HEK293 (cell line): ENCODE data around the gene TIMP2.
A peak's percentile ranks its signal among the peaks of the same experiment; 100 is the strongest.

Experiments
- CTCF ChIA-PET: fragments of 350-600 bp; formaldehyde crosslinking; extraction: SDS; loops from one replicate; lab custom pipeline; 2021; ENCODE audit warnings: antibody characterized with exemption; lab: Yijun Ruan, JAX
- POLR2A ChIA-PET: fragments of 300-600 bp; formaldehyde crosslinking; extraction: SDS; loops from one replicate; lab custom pipeline; 2020; ENCODE audit warnings: antibody characterized with exemption, inconsistent platforms; lab: Yijun Ruan, JAX
- H3K27ac ChIP-seq: fragments of 200-500 bp; sonication (Bioruptor generic); 2 replicates; pipeline ENCODE4 v1.5.1; 2014; ENCODE audit warnings: low read depth, low read length, control low read depth, inconsistent platforms; ENCODE audit errors: extremely low read depth
- H3K36me3 ChIP-seq, 2 experiments: fragments of 200-500 bp in 1 of 2; sonication (Bioruptor generic) in 1 of 2; 1 replicate in 1 of 2; 2 replicates in 1 of 2; pipeline ENCODE4 v1.5.1; 2014 to 2017; ENCODE audit warnings: inconsistent platforms in 2 of 2, low read length in 2 of 2; ENCODE audit not compliant: control insufficient read depth in 2 of 2, insufficient read depth in 1 of 2
- H3K4me1 ChIP-seq: fragments of 200-500 bp; sonication (Bioruptor generic); 2 replicates; pipeline ENCODE4 v1.5.1; 2014; ENCODE audit warnings: mild to moderate bottlenecking, low read length, inconsistent platforms; ENCODE audit not compliant: control insufficient read depth, insufficient read depth
- H3K4me3 ChIP-seq: 2 replicates; pipeline ENCODE4 v1.5.1; 2011; ENCODE audit warnings: low read depth, mild to moderate bottlenecking, control low read depth, low read length, moderate library complexity
- H3K9me3 ChIP-seq: fragments of 200-500 bp; sonication (Bioruptor generic); 2 replicates; pipeline ENCODE4 v1.5.1; 2014; ENCODE audit warnings: low read depth, low read length, inconsistent platforms; ENCODE audit not compliant: control insufficient read depth, insufficient read depth
- BCL11A ChIP-seq: fragments of 450-650 bp; formaldehyde crosslinking; IDR thresholded peaks from 2 replicates; pipeline ENCODE4 v1.5.1; 2016; ENCODE audit warnings: low read depth, missing biosample characterization, missing genetic modification characterization
- FEZF1 ChIP-seq: fragments of 450-650 bp; formaldehyde crosslinking; IDR thresholded peaks from 2 replicates; pipeline ENCODE4 v1.5.1; 2016; ENCODE audit warnings: missing biosample characterization, missing genetic modification characterization
- GLI2 ChIP-seq: fragments of 450-650 bp; formaldehyde crosslinking; IDR thresholded peaks from 2 replicates; pipeline ENCODE4; 2017; ENCODE audit warnings: missing biosample characterization, missing genetic modification characterization, low read depth, borderline replicate concordance
- HOXC10 ChIP-seq: sonication (generic); formaldehyde crosslinking; IDR thresholded peaks from 2 replicates; pipeline ENCODE4 v1.8.1; 2023; ENCODE audit warnings: mild to moderate bottlenecking, missing genetic modification reagents
- KLF8 ChIP-seq: fragments of 450-650 bp; formaldehyde crosslinking; IDR thresholded peaks from 2 replicates; pipeline ENCODE4 v1.5.1; 2016; ENCODE audit warnings: missing biosample characterization, missing genetic modification characterization
- MZF1 ChIP-seq: fragments of 450-650 bp; formaldehyde crosslinking; IDR thresholded peaks from 2 replicates; pipeline ENCODE4 v1.5.1; 2017; ENCODE audit warnings: missing biosample characterization, missing genetic modification characterization, borderline replicate concordance
- SCRT1 ChIP-seq: fragments of 450-650 bp; formaldehyde crosslinking; IDR thresholded peaks from 2 replicates; pipeline ENCODE4 v1.5.1; 2016; ENCODE audit warnings: missing biosample characterization, missing genetic modification characterization, borderline replicate concordance
- SP2 ChIP-seq: fragments of 450-650 bp; formaldehyde crosslinking; IDR thresholded peaks from 2 replicates; pipeline ENCODE4 v1.5.1; 2016; ENCODE audit warnings: missing biosample characterization, missing genetic modification characterization
- YY2 ChIP-seq: fragments of 450-650 bp; formaldehyde crosslinking; IDR thresholded peaks from 2 replicates; pipeline ENCODE4 v1.5.1; 2016; ENCODE audit warnings: missing biosample characterization, missing genetic modification characterization
- ZBTB7A ChIP-seq: fragments of 450-650 bp; formaldehyde crosslinking; IDR thresholded peaks from 2 replicates; pipeline ENCODE4 v1.5.1; 2016; ENCODE audit warnings: low read depth, missing biosample characterization, missing genetic modification characterization
- ZBTB8A ChIP-seq: fragments of 450-650 bp; formaldehyde crosslinking; IDR thresholded peaks from 2 replicates; pipeline ENCODE4 v1.5.1; 2016; ENCODE audit warnings: missing biosample characterization, missing genetic modification characterization
- ZEB2 ChIP-seq: fragments of 450-650 bp; formaldehyde crosslinking; IDR thresholded peaks from 2 replicates; pipeline ENCODE4 v1.5.1; 2016; ENCODE audit warnings: missing biosample characterization, missing genetic modification characterization
- ZFP37 ChIP-seq: fragments of 450-650 bp; formaldehyde crosslinking; IDR thresholded peaks from 2 replicates; pipeline ENCODE4 v1.5.1; 2016; ENCODE audit warnings: missing biosample characterization, missing genetic modification characterization
- ZNF114 ChIP-seq: fragments of 450-650 bp; formaldehyde crosslinking; IDR thresholded peaks from 2 replicates; pipeline ENCODE4 v1.5.0; 2017; ENCODE audit warnings: missing biosample characterization, missing genetic modification characterization
- ZNF138 ChIP-seq: fragments of 450-650 bp; formaldehyde crosslinking; IDR thresholded peaks from 2 replicates; pipeline ENCODE4 v1.5.1; 2016; ENCODE audit warnings: missing biosample characterization, missing genetic modification characterization, borderline replicate concordance
- ZNF169 ChIP-seq: fragments of 450-650 bp; formaldehyde crosslinking; IDR thresholded peaks from 2 replicates; pipeline ENCODE4 v1.5.1; 2016; ENCODE audit warnings: missing biosample characterization, missing genetic modification characterization
- ZNF2 ChIP-seq: fragments of 450-650 bp; formaldehyde crosslinking; IDR thresholded peaks from 2 replicates; pipeline ENCODE4 v1.5.1; 2016; ENCODE audit warnings: missing biosample characterization, missing genetic modification characterization
- ZNF274 ChIP-seq, 2 experiments: fragments of 200-500 bp in 1 of 2; fragments of 450-650 bp in 1 of 2; sonication (Bioruptor generic) in 1 of 2; formaldehyde crosslinking in 1 of 2; IDR thresholded peaks; 2 replicates each; pipeline versions ENCODE4 v1.5.1 to v1.6.1; 2014 to 2016; ENCODE audit warnings: borderline replicate concordance in 1 of 2, inconsistent platforms in 1 of 2, low read length in 1 of 2, missing biosample characterization in 1 of 2, missing genetic modification characterization in 1 of 2
- ZNF350 ChIP-seq: fragments of 450-650 bp; formaldehyde crosslinking; IDR thresholded peaks from 2 replicates; pipeline ENCODE4 v1.5.0; 2017; ENCODE audit warnings: missing biosample characterization, mild to moderate bottlenecking, missing genetic modification characterization
- ZNF404 ChIP-seq: fragments of 450-650 bp; formaldehyde crosslinking; IDR thresholded peaks from 2 replicates; pipeline ENCODE4 v1.5.1; 2017; ENCODE audit warnings: missing biosample characterization, missing genetic modification characterization
- ZNF423 ChIP-seq: fragments of 450-650 bp; formaldehyde crosslinking; IDR thresholded peaks from 2 replicates; pipeline ENCODE4 v1.5.1; 2016; ENCODE audit warnings: missing biosample characterization, missing genetic modification characterization
- ZNF426 ChIP-seq: fragments of 450-650 bp; formaldehyde crosslinking; IDR thresholded peaks from 2 replicates; pipeline ENCODE4 v1.5.1; 2017; ENCODE audit warnings: missing biosample characterization, missing genetic modification characterization, mild to moderate bottlenecking, inconsistent platforms, moderate library complexity
- ZNF473 ChIP-seq: fragments of 450-650 bp; formaldehyde crosslinking; IDR thresholded peaks from 2 replicates; pipeline ENCODE4 v1.5.1; 2017; ENCODE audit warnings: missing biosample characterization, missing genetic modification characterization
- ZNF501 ChIP-seq: fragments of 450-650 bp; formaldehyde crosslinking; IDR thresholded peaks from 2 replicates; pipeline ENCODE4 v1.5.1; 2016; ENCODE audit warnings: missing biosample characterization, missing genetic modification characterization
- ZNF521 ChIP-seq: fragments of 450-650 bp; formaldehyde crosslinking; IDR thresholded peaks from 2 replicates; pipeline ENCODE4 v1.5.1; 2017; ENCODE audit warnings: missing biosample characterization, mild to moderate bottlenecking, missing genetic modification characterization
- ZNF596 ChIP-seq: fragments of 450-650 bp; IDR thresholded peaks from 2 replicates; pipeline ENCODE4 v1.5.0; 2018; ENCODE audit warnings: missing biosample characterization, mild to moderate bottlenecking, missing genetic modification characterization, moderate library complexity
- ZNF600 ChIP-seq: fragments of 450-650 bp; formaldehyde crosslinking; IDR thresholded peaks from 2 replicates; pipeline ENCODE4 v1.5.1; 2016; ENCODE audit warnings: missing biosample characterization, missing genetic modification characterization
- ZNF664 ChIP-seq: fragments of 450-650 bp; formaldehyde crosslinking; IDR thresholded peaks from 2 replicates; pipeline ENCODE4 v1.5.1; 2016; ENCODE audit warnings: missing biosample characterization, missing genetic modification characterization
- ZNF747 ChIP-seq: fragments of 450-650 bp; formaldehyde crosslinking; IDR thresholded peaks from 2 replicates; pipeline ENCODE4 v1.5.1; 2016; ENCODE audit warnings: missing biosample characterization, missing genetic modification characterization
- ZNF837 ChIP-seq: fragments of 450-650 bp; formaldehyde crosslinking; IDR thresholded peaks from 2 replicates; pipeline ENCODE4 v1.5.1; 2016; ENCODE audit warnings: missing biosample characterization, missing genetic modification characterization
- TF ChIP-seq, protein P1 (sequence below): sonication (generic); formaldehyde crosslinking; IDR thresholded peaks from 2 replicates; pipeline ENCODE4 v1.8.1; 2022; ENCODE audit warnings: mild to moderate bottlenecking, moderate library complexity, missing genetic modification reagents
- TF ChIP-seq, protein P2 (sequence below): fragments of 450-650 bp; formaldehyde crosslinking; IDR thresholded peaks from 2 replicates; pipeline ENCODE4 v1.5.1; 2017; ENCODE audit warnings: missing biosample characterization, missing genetic modification characterization
- TF ChIP-seq, protein P3 (sequence below): fragments of 450-650 bp; formaldehyde crosslinking; IDR thresholded peaks from 2 replicates; pipeline ENCODE4 v1.5.1; 2017; ENCODE audit warnings: missing biosample characterization, missing genetic modification characterization
- TF ChIP-seq, protein P4 (sequence below): fragments of 450-650 bp; formaldehyde crosslinking; IDR thresholded peaks from 2 replicates; pipeline ENCODE4 v1.5.1; 2016; ENCODE audit warnings: missing biosample characterization, missing genetic modification characterization, low read depth

Gene TIMP2

DNA sequence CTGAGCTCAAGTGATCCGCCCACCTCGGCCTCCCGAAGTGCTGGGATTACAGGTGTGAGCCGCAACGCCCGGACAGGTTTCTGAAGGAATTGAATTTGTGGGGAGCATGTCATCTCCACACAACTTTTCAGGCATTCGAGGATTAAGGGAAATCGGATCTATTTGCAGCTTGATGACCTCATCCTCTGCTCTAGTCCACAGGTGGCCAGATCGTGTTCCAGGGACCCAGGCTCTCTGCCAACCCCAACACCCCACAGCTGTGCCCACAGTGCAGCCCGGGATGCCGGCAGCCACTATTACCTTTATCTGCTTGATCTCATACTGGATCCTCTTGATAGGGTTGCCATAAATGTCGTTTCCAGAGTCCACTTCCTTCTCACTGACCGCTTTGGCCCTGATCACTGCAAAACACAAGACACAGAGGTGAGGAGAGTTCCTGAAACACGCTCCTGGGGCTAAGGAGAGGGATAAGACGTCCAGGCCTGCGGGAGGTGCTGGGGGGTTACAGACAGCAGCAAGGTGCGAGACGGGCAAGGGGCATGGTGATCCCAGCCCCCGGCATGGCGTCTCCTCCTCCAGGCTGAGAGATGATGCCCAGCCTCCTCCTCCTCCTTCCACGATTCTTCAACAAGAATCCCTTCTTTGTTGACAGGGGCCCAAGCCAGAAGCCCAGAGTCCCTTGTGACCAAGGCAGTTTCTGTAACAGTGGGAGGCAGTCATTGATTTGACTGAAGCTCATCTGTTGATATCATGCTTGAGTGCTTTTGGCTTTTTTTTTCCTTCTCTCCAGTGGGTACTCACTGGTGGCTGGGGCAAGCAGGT, 51.5 kb downstream of the TIMP2 start:
- H3K4me3 ChIP-seq, result no peak overlapping the region
- CTCF ChIA-PET, result interaction anchor here (0.7 to 4.7 kb wide), 5 partner anchors 8 to 100 kb away, joined by 3 to 41 read pairs (median 4); no protein-coding TSS in a partner anchor
- no peaks in the 10 kb centered on the region for H3K9me3 ChIP-seq
- H3K4me1 ChIP-seq, result peaks cover 12% of the 10 kb centered on the region
- POLR2A ChIA-PET, result interaction anchor here (1.1 kb wide), 1 partner anchor 10 kb away, joined by 3 read pairs; no protein-coding TSS in a partner anchor
- peaks cover 6 to 23% of the 10 kb centered on the region in 2 experiments; a peak in 2 of 3 replicates for H3K36me3 ChIP-seq
- peak overlapping the region; percentile 40 for H3K27ac ChIP-seq
- peak; percentile 65; the same call in 1 of the 2 replicates for TF ChIP-seq ZNF600
- TF ChIP-seq ZNF423, result no peak; the same call in 1 of the 2 replicates
- TF ChIP-seq MZF1 (tag by site-specific recombination), result no peak
- TF ChIP-seq, protein P1, sequence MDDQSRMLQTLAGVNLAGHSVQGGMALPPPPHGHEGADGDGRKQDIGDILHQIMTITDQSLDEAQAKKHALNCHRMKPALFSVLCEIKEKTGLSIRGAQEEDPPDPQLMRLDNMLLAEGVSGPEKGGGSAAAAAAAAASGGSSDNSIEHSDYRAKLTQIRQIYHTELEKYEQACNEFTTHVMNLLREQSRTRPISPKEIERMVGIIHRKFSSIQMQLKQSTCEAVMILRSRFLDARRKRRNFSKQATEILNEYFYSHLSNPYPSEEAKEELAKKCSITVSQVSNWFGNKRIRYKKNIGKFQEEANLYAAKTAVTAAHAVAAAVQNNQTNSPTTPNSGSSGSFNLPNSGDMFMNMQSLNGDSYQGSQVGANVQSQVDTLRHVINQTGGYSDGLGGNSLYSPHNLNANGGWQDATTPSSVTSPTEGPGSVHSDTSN (CRISPR knock-in tag), result no peak
- TF ChIP-seq ZNF837 (tag by site-specific recombination), result no peak
- no peak for TF ChIP-seq ZNF664 (tag by site-specific recombination)
- TF ChIP-seq SP2 (tag by site-specific recombination), result no peak
- TF ChIP-seq, protein P2, sequence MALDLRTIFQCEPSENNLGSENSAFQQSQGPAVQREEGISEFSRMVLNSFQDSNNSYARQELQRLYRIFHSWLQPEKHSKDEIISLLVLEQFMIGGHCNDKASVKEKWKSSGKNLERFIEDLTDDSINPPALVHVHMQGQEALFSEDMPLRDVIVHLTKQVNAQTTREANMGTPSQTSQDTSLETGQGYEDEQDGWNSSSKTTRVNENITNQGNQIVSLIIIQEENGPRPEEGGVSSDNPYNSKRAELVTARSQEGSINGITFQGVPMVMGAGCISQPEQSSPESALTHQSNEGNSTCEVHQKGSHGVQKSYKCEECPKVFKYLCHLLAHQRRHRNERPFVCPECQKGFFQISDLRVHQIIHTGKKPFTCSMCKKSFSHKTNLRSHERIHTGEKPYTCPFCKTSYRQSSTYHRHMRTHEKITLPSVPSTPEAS, result no peak
- no peak for TF ChIP-seq ZNF350 (tag by site-specific recombination)
- TF ChIP-seq ZNF501 (tag by site-specific recombination), result peak; percentile 73; the same call in 1 of the 2 replicates
- TF ChIP-seq ZNF274 (IDR thresholded peaks at IDR 0.05; ENCODE audit: low read length), result no peak
- TF ChIP-seq ZNF274 (tag by site-specific recombination; IDR thresholded peaks at IDR 0.05; ENCODE audit: borderline replicate concordance), result no peak
- TF ChIP-seq KLF8 (tag by site-specific recombination), result peak; percentile 68
- TF ChIP-seq ZNF747, result no peak
- TF ChIP-seq HOXC10 (CRISPR knock-in tag), result no peak
- no peak for TF ChIP-seq ZNF169 (tag by site-specific recombination)
- peak; percentile 97 for TF ChIP-seq SCRT1 (tag by site-specific recombination)
- TF ChIP-seq ZFP37, result peak; percentile 51
- TF ChIP-seq, protein P3, sequence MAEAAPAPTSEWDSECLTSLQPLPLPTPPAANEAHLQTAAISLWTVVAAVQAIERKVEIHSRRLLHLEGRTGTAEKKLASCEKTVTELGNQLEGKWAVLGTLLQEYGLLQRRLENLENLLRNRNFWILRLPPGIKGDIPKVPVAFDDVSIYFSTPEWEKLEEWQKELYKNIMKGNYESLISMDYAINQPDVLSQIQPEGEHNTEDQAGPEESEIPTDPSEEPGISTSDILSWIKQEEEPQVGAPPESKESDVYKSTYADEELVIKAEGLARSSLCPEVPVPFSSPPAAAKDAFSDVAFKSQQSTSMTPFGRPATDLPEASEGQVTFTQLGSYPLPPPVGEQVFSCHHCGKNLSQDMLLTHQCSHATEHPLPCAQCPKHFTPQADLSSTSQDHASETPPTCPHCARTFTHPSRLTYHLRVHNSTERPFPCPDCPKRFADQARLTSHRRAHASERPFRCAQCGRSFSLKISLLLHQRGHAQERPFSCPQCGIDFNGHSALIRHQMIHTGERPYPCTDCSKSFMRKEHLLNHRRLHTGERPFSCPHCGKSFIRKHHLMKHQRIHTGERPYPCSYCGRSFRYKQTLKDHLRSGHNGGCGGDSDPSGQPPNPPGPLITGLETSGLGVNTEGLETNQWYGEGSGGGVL, result no peak
- TF ChIP-seq BCL11A (tag by site-specific recombination), result peak; percentile 85
- TF ChIP-seq ZBTB8A (tag by site-specific recombination), result peak; percentile 78
- no peak for TF ChIP-seq ZBTB7A (tag by site-specific recombination)
- no peak for TF ChIP-seq ZNF426
- no peak for TF ChIP-seq YY2 (tag by site-specific recombination)
- 0 out of 2 replicates have a peak, but pooled peaks have one; percentile 28 for TF ChIP-seq ZNF2 (tag by site-specific recombination)
- no peak for TF ChIP-seq ZNF473
- no peak for TF ChIP-seq ZNF138 (tag by site-specific recombination)
- TF ChIP-seq ZNF521, result no peak
- TF ChIP-seq ZNF114 (tag by site-specific recombination), result no peak
- peak; percentile 91 for TF ChIP-seq ZEB2 (tag by site-specific recombination)
- TF ChIP-seq FEZF1 (tag by site-specific recombination), result peak; percentile 55
- no peak for TF ChIP-seq ZNF596
- no peak for TF ChIP-seq GLI2 (tag by site-specific recombination)
- TF ChIP-seq ZNF404 (tag by site-specific recombination), result no peak
- TF ChIP-seq, protein P4, sequence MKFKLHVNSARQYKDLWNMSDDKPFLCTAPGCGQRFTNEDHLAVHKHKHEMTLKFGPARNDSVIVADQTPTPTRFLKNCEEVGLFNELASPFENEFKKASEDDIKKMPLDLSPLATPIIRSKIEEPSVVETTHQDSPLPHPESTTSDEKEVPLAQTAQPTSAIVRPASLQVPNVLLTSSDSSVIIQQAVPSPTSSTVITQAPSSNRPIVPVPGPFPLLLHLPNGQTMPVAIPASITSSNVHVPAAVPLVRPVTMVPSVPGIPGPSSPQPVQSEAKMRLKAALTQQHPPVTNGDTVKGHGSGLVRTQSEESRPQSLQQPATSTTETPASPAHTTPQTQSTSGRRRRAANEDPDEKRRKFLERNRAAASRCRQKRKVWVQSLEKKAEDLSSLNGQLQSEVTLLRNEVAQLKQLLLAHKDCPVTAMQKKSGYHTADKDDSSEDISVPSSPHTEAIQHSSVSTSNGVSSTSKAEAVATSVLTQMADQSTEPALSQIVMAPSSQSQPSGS (tag by site-specific recombination), result peak; percentile 93
